Astrocyte (in vitro differentiated cells and primary cell): ENCODE data around the gene ODF2.

Experiments
- CTCF ChIP-seq: IDR thresholded peaks from 2 replicates; pipeline ENCODE4 v1.5.1; 2011; ENCODE audit warnings: low read depth, mild to moderate bottlenecking, inconsistent platforms, low read length, moderate library complexity; ENCODE audit not compliant: insufficient read depth
- EZH2 ChIP-seq: IDR thresholded peaks from 2 replicates; pipeline ENCODE4 v1.6.1; 2012; ENCODE audit warnings: mild to moderate bottlenecking, low read length, inconsistent platforms; ENCODE audit not compliant: insufficient read depth

GRCh38 chr9:128420651-128421481, 34.9 kb upstream of the ODF2 start, which contains the start of gene CERCAM:
- TF ChIP-seq EZH2: no peak
- no peak for TF ChIP-seq CTCF
